Naive thymus-derived CD8-positive, alpha-beta T cell (primary cell): ENCODE measurements around the gene PDE12. TPM values are rescaled to one million over a fixed set of nuclear protein-coding genes. Genes with fewer than 3 reads are reported as not detected.

Source experiments
- polyA plus RNA-seq, 3 donors: library from polyadenylated mRNA; unstranded; fragments of 300-500 nt; fragmentation: Illumina TruSeq; gene quantifications; one replicate each; pipeline ENCODE4 v1.2.3, GENCODE V29; 2021
- total RNA-seq, 8 experiments: library from RNA in 2 of 8; stranded (reverse) in 2 of 8; gene quantifications; one replicate each; pipeline ENCODE4 v1.2.3 and lab custom pipeline; 2021 to 2026

Gene PDE12
- total and polyA plus RNA-seq, 5 experiments from 2014 or later: 11.3 to 26.2 (median 17.5) TPM

Other genes with a start within 250 kb of the PDE12 start
- under 1 TPM; 0.65 to 0.66 TPM for gene DNAH12, start 11.9 kb upstream of the PDE12 start, total RNA-seq
- not detected for gene DNAH12, start 11.9 kb upstream of the PDE12 start, polyA plus RNA-seq
- 10 to 100 TPM; 43.6 to 52.0 TPM for gene ARF4, start 41.1 kb downstream of the PDE12 start, total RNA-seq
- 100 to 1,000 TPM; 112 to 116 (median 115) TPM for gene ARF4, start 41.1 kb downstream of the PDE12 start, polyA plus RNA-seq
- 10 to 100 TPM; 46.0 to 51.0 TPM for gene DENND6A, start 136.8 kb downstream of the PDE12 start, total RNA-seq
- gene DENND6A, start 136.8 kb downstream of the PDE12 start, polyA plus RNA-seq: 10 to 100 TPM; 24.2 to 37.0 (median 31.0) TPM
- 10 to 100 TPM; 65.8 to 70.6 TPM for gene SLMAP, start 200.0 kb downstream of the PDE12 start, total RNA-seq
- gene SLMAP, start 200.0 kb downstream of the PDE12 start, polyA plus RNA-seq: 10 to 100 TPM; 19.6 to 24.5 (median 23.7) TPM